KOPT-K1 (cell line): ENCODE results near the gene GPR150.
A peak's percentile ranks its signal among the peaks of the same experiment; 100 is the strongest.

Source experiments
- H3K27ac ChIP-seq: fragments of 200-600 bp; sonication (generic); 2 replicates; pipeline ENCODE4 v1.5.1; 2016; ENCODE audit warnings: antibody characterized with exemption, mild to moderate bottlenecking, low read depth, low read length; ENCODE audit not compliant: poor library complexity, severe bottlenecking
- H3K36me3 ChIP-seq: fragments of 200-600 bp; sonication (generic); 2 replicates; pipeline ENCODE4 v1.5.1; 2017; ENCODE audit warnings: antibody characterized with exemption, mild to moderate bottlenecking, low read length, moderate library complexity; ENCODE audit not compliant: insufficient read depth
- H3K9me3 ChIP-seq: fragments of 200-600 bp; sonication (generic); 2 replicates; pipeline ENCODE4 v1.5.1; 2017; ENCODE audit warnings: antibody characterized with exemption, low read length, mild to moderate bottlenecking; ENCODE audit not compliant: insufficient read depth, poor library complexity, severe bottlenecking

Gene GPR150

GRCh38 chr5:95617057-95617456, 2.8 kb upstream of the GPR150 start:
- Histone ChIP-seq H3K36me3 (no peaks in the 10 kb centered on the region), H3K9me3 (peaks cover 12% of the 10 kb centered on the region), H3K27ac (no peak overlapping the region)

- Histone ChIP-seq H3K36me3 (no peaks in the 10 kb centered on the region), H3K9me3 (no peaks in the 10 kb centered on the region), H3K27ac (no peak overlapping the region)
Observed at GRCh38 chr5:95619096-95619495, 791 bp upstream of the GPR150 start.

DNA sequence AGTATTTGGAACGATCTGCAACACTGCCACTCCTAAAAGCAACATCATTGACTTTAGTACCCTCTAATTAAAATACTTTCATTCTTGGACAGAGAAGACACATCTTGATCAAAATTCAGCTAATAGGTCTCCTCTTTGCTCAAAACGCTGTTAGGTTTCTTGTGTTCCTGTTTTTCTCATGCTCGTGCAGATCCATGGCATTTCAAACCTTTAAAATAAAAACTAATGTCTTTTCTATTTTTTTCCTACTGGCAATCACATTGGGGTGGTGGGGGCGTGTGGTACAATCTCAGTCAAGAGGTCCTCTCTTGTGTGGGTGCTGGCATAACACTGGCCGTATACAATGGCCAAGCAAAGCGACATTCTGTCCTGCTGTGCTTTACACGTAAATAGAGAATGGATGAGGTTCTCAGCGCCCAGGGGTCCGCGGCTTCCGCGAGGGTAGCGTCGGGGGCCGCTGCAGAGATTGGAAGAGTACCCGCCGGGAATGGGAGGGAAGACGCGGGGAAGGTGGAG, 315 bp upstream of the GPR150 start:
- Histone ChIP-seq H3K9me3 (no peaks in the 10 kb centered on the region), H3K27ac (no peak overlapping the region), H3K36me3 (no peaks in the 10 kb centered on the region)

GRCh38 chr5:95620870-95621838, 1.3 kb downstream of the GPR150 start:
- no peaks in the 10 kb centered on the region for H3K9me3 ChIP-seq
- H3K27ac ChIP-seq, result peak overlapping the region; percentile 57
- H3K36me3 ChIP-seq, result no peaks in the 10 kb centered on the region

DNA sequence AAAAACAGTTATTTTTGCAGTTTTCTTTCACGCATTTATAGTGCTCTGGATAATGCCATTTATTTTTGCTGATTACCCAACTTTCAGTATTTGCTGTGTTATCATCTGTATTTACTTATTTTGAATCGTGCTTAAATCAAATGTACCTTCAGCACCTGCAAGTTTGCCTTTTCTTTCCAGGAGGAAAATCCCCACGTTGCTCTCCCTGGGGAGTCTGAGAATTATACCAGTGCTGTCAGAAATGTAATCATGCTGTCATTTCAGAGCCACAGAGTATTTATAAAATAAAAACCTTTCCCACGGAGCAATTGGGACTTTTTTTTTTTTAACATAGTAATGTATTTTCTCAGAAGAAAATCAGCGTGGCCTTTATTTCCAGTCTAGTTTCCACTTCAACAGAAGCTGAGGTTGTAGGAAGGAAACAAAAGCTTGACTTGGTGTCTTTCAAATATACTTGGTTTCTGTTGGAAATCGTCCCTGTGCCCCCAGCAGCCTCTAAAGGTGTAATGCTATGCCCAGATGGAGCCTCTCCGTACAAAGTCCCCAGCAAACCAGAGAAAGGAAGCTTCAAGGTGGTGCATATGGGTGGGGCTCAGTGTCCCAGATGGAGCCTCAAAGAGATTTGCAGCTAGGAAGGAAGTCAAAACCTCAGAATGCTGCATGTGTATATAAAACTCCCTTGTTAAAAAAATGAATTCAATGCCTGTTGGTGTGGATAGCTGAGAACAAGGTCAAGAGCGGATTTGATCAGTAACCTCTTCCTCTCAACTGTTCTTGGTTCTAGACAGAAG, 2.1 kb downstream of the GPR150 start:
- Histone ChIP-seq H3K27ac (peak overlapping the region; percentile 57), H3K36me3 (no peaks in the 10 kb centered on the region), H3K9me3 (no peaks in the 10 kb centered on the region)

DNA sequence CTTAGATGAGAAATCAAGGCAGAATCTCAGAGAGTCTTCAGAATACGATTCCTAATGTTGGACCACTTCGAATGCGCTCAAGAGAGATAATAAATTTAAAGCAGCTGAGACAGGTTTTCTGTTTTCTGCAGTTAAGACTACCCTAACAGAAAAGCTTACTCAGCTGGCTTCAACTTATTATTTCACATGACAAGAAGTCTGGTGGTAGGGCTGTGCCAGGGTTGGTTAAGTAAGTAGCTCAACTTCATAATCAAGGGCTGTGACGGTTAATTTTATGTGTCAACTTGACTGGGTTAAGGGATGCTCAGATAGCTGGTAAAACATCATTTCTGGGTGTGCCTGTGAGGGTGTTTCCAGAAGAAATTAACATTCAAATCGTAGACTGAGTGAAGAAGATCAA, 3.8 kb downstream of the GPR150 start:
- Histone ChIP-seq H3K27ac (no peak overlapping the region), H3K36me3 (no peaks in the 10 kb centered on the region), H3K9me3 (no peaks in the 10 kb centered on the region)

DNA sequence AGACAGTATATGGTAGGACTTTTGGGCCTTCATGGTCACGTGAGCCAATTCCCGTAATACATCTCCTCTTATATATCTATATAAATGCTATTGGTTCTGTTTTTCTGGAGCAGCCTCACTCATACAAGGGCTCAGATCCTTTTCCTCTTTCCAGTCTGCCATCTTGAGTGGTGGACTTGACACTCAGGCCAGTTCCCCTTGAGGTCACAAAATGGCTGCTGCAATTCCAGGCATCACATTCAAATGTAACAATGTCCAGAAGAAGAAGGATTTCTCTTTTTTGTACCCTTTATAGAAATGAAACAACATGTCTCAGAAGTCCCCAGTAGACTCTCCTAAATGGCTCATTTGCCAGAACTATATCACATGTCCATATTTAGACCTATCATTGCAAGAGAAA, 4.5 kb downstream of the GPR150 start:
- Histone ChIP-seq H3K27ac (no peak overlapping the region), H3K36me3 (no peaks in the 10 kb centered on the region), H3K9me3 (no peaks in the 10 kb centered on the region)

DNA sequence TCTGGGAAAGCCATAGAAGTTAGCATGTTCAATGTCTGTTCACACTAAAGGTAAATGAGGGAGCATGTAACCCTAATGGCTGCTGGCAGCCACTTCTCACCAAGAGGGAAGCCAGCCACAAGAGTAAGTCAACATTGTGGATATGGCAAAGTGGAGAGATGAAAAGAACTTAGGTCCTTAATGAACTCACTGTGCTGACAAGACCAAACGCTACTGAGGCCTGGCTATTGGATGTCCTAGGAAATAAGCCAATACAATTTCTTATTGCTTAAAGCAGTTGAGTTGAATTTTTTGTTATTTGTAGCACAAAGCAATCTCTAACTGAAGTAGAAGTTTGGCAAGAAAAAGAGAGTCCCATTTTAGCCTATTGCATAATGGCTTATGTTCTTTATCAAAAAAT, 6.8 kb downstream of the GPR150 start:
- no peak overlapping the region for H3K27ac ChIP-seq
- H3K36me3 ChIP-seq, result no peaks in the 10 kb centered on the region
- no peaks in the 10 kb centered on the region for H3K9me3 ChIP-seq

GRCh38 chr5:95627971-95628810, 8.3 kb downstream of the GPR150 start:
- no peaks in the 10 kb centered on the region for H3K9me3 ChIP-seq
- no peak overlapping the region for H3K27ac ChIP-seq
- H3K36me3 ChIP-seq, result no peaks in the 10 kb centered on the region

- H3K27ac ChIP-seq, result no peak overlapping the region
- H3K9me3 ChIP-seq, result no peaks in the 10 kb centered on the region
- H3K36me3 ChIP-seq, result no peaks in the 10 kb centered on the region
Observed at GRCh38 chr5:95628933-95629332, 9.0 kb downstream of the GPR150 start.

- Histone ChIP-seq H3K36me3 (no peaks in the 10 kb centered on the region), H3K27ac (no peak overlapping the region)
Observed at GRCh38 chr5:95630394-95630917, 10.6 kb downstream of the GPR150 start.

GRCh38 chr5:95631255-95631958, 11.5 kb downstream of the GPR150 start:
- no peaks in the 10 kb centered on the region for H3K9me3 ChIP-seq
- no peak overlapping the region for H3K27ac ChIP-seq
- no peaks in the 10 kb centered on the region for H3K36me3 ChIP-seq

More at GRCh38 chr5:95630394-95630917, 10.6 kb downstream of the GPR150 start:
- no peaks in the 10 kb centered on the region for H3K9me3 ChIP-seq

DNA sequence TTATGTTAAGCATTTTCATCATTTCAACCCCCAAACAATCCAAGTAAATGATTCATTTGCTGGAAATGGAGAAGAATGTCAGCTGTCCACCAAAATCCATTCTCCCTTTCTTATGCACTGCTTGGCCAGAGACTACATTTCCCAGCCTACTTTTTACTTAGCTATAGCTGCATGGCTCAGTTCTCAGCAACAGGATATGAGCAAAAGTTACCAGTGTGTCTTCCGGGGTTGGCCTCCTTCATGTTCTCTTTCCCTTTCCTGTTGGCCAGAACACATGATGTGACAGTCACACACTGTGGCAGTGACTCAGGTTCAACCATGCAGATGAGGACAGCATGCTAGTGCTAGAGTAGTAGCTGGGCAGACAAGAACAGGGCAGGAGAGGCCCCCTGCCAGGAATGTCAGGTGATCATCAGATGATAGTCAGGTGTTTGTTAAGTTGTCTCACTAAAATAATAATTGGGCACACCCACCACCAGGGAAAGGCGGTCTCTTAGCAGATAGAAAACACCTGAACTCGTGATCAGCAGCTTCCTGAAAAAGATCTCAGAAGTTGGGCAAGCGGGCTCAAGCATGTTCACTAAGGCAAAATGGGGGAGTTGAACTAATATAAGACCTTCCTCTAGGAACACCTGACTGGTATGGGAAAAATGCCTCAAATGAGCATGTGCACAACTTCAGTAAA, 12.2 kb downstream of the GPR150 start:
- Histone ChIP-seq H3K9me3 (no peaks in the 10 kb centered on the region), H3K27ac (no peak overlapping the region), H3K36me3 (no peaks in the 10 kb centered on the region)
